ENCODE results near the gene MIER1.

DNA sequence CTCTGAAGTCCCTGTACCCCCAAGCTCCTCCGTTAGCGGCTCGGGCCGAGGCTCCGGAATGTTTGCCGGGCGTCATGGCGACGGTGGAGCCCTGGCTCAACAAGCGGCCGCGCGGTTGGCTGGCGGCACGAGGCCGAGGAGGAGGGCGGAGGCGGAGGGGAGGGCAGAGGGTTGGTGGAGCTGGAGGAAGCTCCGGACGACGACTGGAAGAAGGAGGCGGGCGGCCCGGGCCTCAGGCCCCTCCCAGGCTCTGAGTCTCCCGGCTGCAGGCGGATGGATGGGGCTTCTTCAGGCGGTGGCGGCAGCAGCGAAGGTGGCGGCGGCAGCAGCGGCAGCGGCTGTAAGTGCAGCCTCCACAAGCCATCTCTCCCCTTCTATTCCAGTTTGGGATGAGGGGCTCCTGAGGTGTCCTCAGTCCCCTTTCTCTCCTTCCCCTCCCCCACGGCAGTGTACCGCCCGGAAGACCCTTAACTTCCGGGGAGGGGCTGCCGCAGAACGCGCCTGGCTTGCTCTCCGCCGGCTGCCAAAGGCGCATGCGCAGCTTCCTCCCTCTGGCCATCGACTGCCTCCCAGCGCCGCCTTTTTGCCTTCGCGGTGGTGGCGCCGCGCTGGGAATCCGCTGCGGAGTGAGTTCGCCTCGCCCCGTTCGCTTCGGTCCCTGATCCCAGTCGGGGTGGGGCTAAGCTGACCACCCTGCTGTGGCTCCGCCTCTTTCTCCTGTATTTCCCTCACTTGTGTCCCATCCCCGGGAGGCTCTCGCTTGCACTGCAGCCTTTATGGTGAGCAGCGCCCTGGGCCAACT lies at the start of gene MIER1, which contains the start of gene DNAI4:
- TF ChIP-seq POLR2AphosphoS5 (IDR thresholded peaks at IDR 0.05) (peak; percentile 83 to 91 (median 87)), CTCF (IDR thresholded peaks at IDR 0.05 in 8 of 11, conservative IDR thresholded peaks at IDR 0.05 in 3 of 11) (peak in 10 of 11 experiments; percentile 10 to 70 (median 52))
